HuH-7 (cell line): Measurements from ENCODE around the gene SNX10.

Source experiments
- DNase-seq: peaks from one replicate; pipeline ENCODE4 v3.0.0; 2011; ENCODE audit warnings: low spot score

The SNX10 gene

GRCh38 chr7:26369593-26369992 lies 77.9 kb downstream of the SNX10 start:
- peak; percentile 70 for DNase-seq

GRCh38 chr7:26370011-26370410 lies 78.3 kb downstream of the SNX10 start:
- no peak for DNase-seq

GRCh38 chr7:26372249-26372648 lies 80.6 kb downstream of the SNX10 start:
- DNase-seq = no peak

- DNase-seq = no peak
Observed at GRCh38 chr7:26372704-26373103, 81.0 kb downstream of the SNX10 start.

- no peak for DNase-seq
Observed at GRCh38 chr7:26374647-26375373, 83.1 kb downstream of the SNX10 start.

GRCh38 chr7:26375726-26376174 lies 84.1 kb downstream of the SNX10 start:
- DNase-seq = no peak

- DNase-seq = peak; percentile 47
Observed at GRCh38 chr7:26376175-26376917, 84.7 kb downstream of the SNX10 start.

- no peak for DNase-seq
Observed at GRCh38 chr7:26378016-26378415, 86.4 kb downstream of the SNX10 start.

GRCh38 chr7:26379711-26380110 lies 88.0 kb downstream of the SNX10 start:
- DNase-seq = no peak

GRCh38 chr7:26381476-26382353 lies 90.1 kb downstream of the SNX10 start:
- no peak for DNase-seq

- DNase-seq = no peak
Observed at GRCh38 chr7:26385240-26385639, 93.6 kb downstream of the SNX10 start.

GRCh38 chr7:26387731-26388130 lies 96.1 kb downstream of the SNX10 start:
- no peak for DNase-seq

- DNase-seq = no peak
Observed at GRCh38 chr7:26388256-26388655, 96.6 kb downstream of the SNX10 start.

GRCh38 chr7:26390016-26390415 lies 98.4 kb downstream of the SNX10 start:
- DNase-seq = no peak

GRCh38 chr7:26393818-26394217 lies 102.2 kb downstream of the SNX10 start:
- no peak for DNase-seq

GRCh38 chr7:26397332-26397731 lies 105.7 kb downstream of the SNX10 start:
- no peak for DNase-seq

GRCh38 chr7:26397796-26398426 lies 106.2 kb downstream of the SNX10 start:
- DNase-seq = peak; percentile 73

- peak; percentile 64 for DNase-seq
Observed at GRCh38 chr7:26398427-26398755, 106.7 kb downstream of the SNX10 start.

- DNase-seq = peak; percentile 60
Observed at GRCh38 chr7:26398756-26399509, 107.3 kb downstream of the SNX10 start.

- DNase-seq = no peak
Observed at GRCh38 chr7:26399736-26400135, 108.1 kb downstream of the SNX10 start.

GRCh38 chr7:26403640-26404039 lies 112.0 kb downstream of the SNX10 start:
- no peak for DNase-seq
